ENCODE measurements around the gene SSR4. TPM values are rescaled to one million over a fixed set of nuclear protein-coding genes. Genes with fewer than 3 reads are reported as not detected.

The SSR4 gene
- total RNA-seq, 1 donor from 2014 or later = 210 TPM

GRCh38 chrX:153774576-153775292, 19.7 kb upstream of the SSR4 start:
- DNase-seq = peak; percentile 32
- Histone ChIP-seq H3K9me3 (no peaks in the 10 kb centered on the region), H3K27ac (no peak overlapping the region), H3K36me3 (no peaks in the 10 kb centered on the region), H3K4me3 (no peak overlapping the region), H3K4me1 (no peaks in the 10 kb centered on the region), H3K27me3 (ENCODE audit: low read depth) (no peaks in the 10 kb centered on the region)
- intact Hi-C loops (cut with DNase I) = no loop called here
- TF ChIP-seq, protein P1, sequence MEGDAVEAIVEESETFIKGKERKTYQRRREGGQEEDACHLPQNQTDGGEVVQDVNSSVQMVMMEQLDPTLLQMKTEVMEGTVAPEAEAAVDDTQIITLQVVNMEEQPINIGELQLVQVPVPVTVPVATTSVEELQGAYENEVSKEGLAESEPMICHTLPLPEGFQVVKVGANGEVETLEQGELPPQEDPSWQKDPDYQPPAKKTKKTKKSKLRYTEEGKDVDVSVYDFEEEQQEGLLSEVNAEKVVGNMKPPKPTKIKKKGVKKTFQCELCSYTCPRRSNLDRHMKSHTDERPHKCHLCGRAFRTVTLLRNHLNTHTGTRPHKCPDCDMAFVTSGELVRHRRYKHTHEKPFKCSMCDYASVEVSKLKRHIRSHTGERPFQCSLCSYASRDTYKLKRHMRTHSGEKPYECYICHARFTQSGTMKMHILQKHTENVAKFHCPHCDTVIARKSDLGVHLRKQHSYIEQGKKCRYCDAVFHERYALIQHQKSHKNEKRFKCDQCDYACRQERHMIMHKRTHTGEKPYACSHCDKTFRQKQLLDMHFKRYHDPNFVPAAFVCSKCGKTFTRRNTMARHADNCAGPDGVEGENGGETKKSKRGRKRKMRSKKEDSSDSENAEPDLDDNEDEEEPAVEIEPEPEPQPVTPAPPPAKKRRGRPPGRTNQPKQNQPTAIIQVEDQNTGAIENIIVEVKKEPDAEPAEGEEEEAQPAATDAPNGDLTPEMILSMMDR (IDR thresholded peaks at IDR 0.05) = no peak
- ATAC-seq = no peak

DNA sequence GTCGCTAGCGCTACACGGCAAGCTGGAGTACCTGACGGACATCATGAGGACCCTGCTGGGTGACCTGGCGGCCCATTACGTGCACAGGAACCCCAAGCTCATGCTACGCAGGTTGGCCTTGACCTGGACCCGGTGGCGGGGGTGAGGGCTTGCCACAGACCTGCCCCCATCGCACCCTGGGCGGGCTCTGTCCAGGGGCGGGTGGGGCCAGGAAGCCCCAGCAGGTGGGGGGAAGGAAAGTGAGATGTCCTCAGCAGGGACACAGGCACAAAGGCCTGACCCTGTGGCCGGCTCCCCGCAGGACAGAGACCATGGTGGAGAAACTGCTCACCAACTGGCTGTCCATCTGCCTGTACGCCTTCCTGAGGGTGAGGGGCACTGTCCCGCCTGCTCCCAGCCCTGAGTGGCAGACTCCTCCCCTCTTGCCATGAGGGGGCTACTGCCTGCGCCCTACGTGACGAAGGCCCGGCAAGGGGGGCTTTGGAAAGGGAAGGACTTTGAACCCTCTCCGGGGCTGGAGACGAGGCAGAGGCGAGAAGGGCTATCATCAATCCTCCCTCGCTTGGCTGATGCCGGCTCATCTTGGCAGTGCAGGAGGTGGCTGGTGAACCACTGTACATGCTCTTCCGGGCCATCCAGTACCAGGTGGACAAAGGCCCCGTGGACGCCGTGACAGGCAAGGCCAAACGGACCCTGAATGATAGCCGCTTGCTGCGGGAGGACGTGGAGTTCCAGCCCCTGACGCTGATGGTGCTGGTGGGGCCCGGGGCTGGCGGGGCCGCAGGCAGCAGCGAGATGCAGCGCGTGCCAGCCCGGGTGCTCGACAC, 19.0 kb upstream of the SSR4 start:
- TF ChIP-seq, protein P1 (IDR thresholded peaks at IDR 0.05) = no peak
- intact Hi-C loops (cut with DNase I) = no loop called here
- no peak overlapping the region for H3K27ac ChIP-seq
- H3K27me3 ChIP-seq (ENCODE audit: low read depth) = no peaks in the 10 kb centered on the region
- H3K4me3 ChIP-seq = no peak overlapping the region
- DNase-seq (peak; percentile 15), ATAC-seq (no peak)
- H3K9me3 ChIP-seq = no peaks in the 10 kb centered on the region
- peaks cover under 1% of the 10 kb centered on the region for H3K4me1 ChIP-seq
- no peaks in the 10 kb centered on the region for H3K36me3 ChIP-seq

- ATAC-seq (no peak), DNase-seq (no peak)
- no peaks in the 10 kb centered on the region for H3K9me3 ChIP-seq
- intact Hi-C loops (cut with DNase I) = no loop called here
- no peak overlapping the region for H3K27ac ChIP-seq
- TF ChIP-seq, protein P1 (IDR thresholded peaks at IDR 0.05) = no peak
- H3K27me3 ChIP-seq (ENCODE audit: low read depth) = no peaks in the 10 kb centered on the region
- no peak overlapping the region for H3K4me3 ChIP-seq
- H3K4me1 ChIP-seq = peaks cover 7% of the 10 kb centered on the region
- H3K36me3 ChIP-seq = no peaks in the 10 kb centered on the region
Measured at GRCh38 chrX:153776120-153776599, 18.3 kb upstream of the SSR4 start.

DNA sequence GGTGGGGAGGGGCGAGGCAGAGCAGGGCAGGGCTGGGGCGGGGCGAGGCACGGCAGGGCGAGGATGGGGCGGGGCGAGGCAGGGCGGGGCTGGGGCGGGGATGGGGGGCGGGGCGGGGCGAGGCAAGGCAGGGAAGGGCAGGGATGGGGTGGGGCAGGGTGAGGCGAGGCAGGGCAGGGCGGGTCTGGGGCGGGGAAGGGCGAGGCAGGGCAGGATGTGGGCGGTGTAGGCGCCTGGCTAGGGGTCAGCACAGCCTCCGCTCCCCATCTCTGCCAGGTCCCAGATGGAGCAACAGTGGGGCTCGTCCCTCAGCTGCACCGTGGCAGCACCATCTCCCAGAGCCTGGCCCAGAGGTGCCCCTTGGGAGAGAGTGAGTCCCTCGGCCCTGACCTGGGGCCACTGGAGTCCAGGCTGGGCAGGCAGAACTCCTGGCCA, 17.8 kb upstream of the SSR4 start:
- no peaks in the 10 kb centered on the region for H3K9me3 ChIP-seq
- no peaks in the 10 kb centered on the region for H3K36me3 ChIP-seq
- no peak overlapping the region for H3K4me3 ChIP-seq
- H3K27me3 ChIP-seq (ENCODE audit: low read depth) = no peaks in the 10 kb centered on the region
- H3K27ac ChIP-seq = no peak overlapping the region
- TF ChIP-seq, protein P1 (IDR thresholded peaks at IDR 0.05) = no peak
- intact Hi-C loops (cut with DNase I) = no loop called here
- DNase-seq (no peak), ATAC-seq (no peak)
- H3K4me1 ChIP-seq = peaks cover 11% of the 10 kb centered on the region

DNA sequence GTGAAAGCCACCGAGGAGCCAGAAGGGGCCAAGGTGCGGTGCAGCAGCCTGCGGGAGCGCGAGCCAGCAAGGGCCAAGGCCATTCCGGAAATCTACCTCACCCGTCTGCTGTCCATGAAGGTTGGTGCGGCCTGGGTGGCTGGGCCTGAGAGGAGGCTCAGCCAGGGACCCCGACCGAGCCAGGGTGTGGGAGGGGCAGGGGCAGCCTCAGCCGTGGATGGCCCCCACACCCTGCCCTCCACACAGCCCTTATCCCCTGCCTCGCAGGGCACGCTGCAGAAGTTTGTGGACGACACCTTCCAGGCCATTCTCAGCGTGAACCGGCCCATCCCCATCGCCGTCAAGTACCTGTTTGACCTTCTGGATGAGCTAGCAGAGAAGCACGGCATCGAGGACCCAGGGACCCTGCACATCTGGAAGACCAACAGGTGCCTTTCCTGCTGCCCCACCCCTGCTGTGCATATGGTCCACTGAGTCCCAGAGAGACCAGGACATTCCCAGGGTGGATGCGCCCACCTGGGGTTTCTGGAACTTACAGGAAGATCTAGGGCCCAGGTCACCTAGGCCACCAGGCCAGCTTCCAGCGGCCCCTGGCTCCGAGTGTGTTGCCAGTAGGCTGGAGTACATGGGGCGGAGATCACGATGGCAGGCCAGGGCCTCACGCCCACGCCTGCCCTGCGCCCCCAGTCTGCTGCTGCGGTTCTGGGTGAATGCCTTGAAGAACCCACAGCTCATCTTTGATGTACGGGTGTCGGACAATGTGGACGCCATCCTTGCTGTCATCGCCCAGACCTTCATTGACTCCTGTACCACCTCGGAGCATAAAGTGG, 17.0 kb upstream of the SSR4 start:
- peaks cover 11% of the 10 kb centered on the region for H3K4me1 ChIP-seq
- TF ChIP-seq, protein P1 (IDR thresholded peaks at IDR 0.05) = no peak
- no peak overlapping the region for H3K4me3 ChIP-seq
- H3K36me3 ChIP-seq = no peaks in the 10 kb centered on the region
- H3K9me3 ChIP-seq = no peaks in the 10 kb centered on the region
- no peak for DNase-seq
- H3K27ac ChIP-seq = no peak overlapping the region
- ATAC-seq = no peak
- H3K27me3 ChIP-seq (ENCODE audit: low read depth) = no peaks in the 10 kb centered on the region
- intact Hi-C loops (cut with DNase I) = no loop called here

Measured in lower lobe of right lung (tissue), 2 donors.